Keratinocyte (primary cell): ENCODE results near the gene GBGT1. TPM values are rescaled to one million over a fixed set of nuclear protein-coding genes. Genes with fewer than 3 reads are reported as not detected.

Experiments used
- DNase-seq: peaks from one replicate; pipeline ENCODE4 v3.0.0-alpha.2; 2011; ENCODE audit warnings: low read depth, missing footprints, low spot score
- FAIRE-seq: peaks from 2 replicates; lab custom pipeline; 2011; peaks lifted over from hg19 to GRCh38; lab: Jason Lieb, UNC
- H2AFZ ChIP-seq: 2 replicates; pipeline ENCODE4 v1.6.0; 2012; ENCODE audit warnings: low read length, control low read depth, inconsistent platforms; ENCODE audit not compliant: control insufficient read depth
- H3K27ac ChIP-seq: 2 replicates; pipeline ENCODE4 v1.5.1; 2011; ENCODE audit warnings: low read length; ENCODE audit not compliant: control insufficient read depth, insufficient read depth
- H3K27me3 ChIP-seq: 3 replicates; pipeline ENCODE4 v1.6.0; 2011; ENCODE audit warnings: low read length; ENCODE audit not compliant: control insufficient read depth, insufficient read depth; ENCODE audit errors: extremely low read depth
- H3K36me3 ChIP-seq, 2 experiments: 2 replicates in 1 of 2; 3 replicates in 1 of 2; pipeline ENCODE4 v1.5.1; 2011; ENCODE audit warnings: low read length in 2 of 2, mild to moderate bottlenecking in 1 of 2; ENCODE audit not compliant: control insufficient read depth in 2 of 2, insufficient read depth in 2 of 2; ENCODE audit errors: extremely low read depth in 1 of 2
- H3K4me1 ChIP-seq: 3 replicates; pipeline ENCODE4 v1.5.1; 2011; ENCODE audit warnings: low read length; ENCODE audit not compliant: control insufficient read depth, insufficient read depth; ENCODE audit errors: extremely low read depth
- H3K4me2 ChIP-seq: 3 replicates; pipeline ENCODE4 v1.6.0; 2011; ENCODE audit warnings: low read depth, low read length; ENCODE audit not compliant: control insufficient read depth, insufficient read depth; ENCODE audit errors: extremely low read depth
- H3K4me3 ChIP-seq, 3 experiments: fragments of 200-600 bp in 1 of 3; sonication (generic) in 1 of 3; 2 replicates in 2 of 3; 3 replicates in 1 of 3; pipeline ENCODE4 v1.5.1; 2011 to 2016; ENCODE audit warnings: low read length in 3 of 3, mild to moderate bottlenecking in 3 of 3, control low read depth in 2 of 3, inconsistent platforms in 1 of 3, low read depth in 1 of 3, mixed read lengths in 1 of 3, mixed run types in 1 of 3, moderate library complexity in 1 of 3; ENCODE audit not compliant: control insufficient read depth in 2 of 3, insufficient read depth in 2 of 3; ENCODE audit errors: extremely low read depth in 1 of 3
- H3K79me2 ChIP-seq: 2 replicates; pipeline ENCODE4 v1.6.0; 2012; ENCODE audit warnings: low read length; ENCODE audit not compliant: control insufficient read depth, insufficient read depth
- H3K9ac ChIP-seq: 3 replicates; pipeline ENCODE4 v1.6.0; 2011; ENCODE audit warnings: low read length; ENCODE audit not compliant: control insufficient read depth, insufficient read depth; ENCODE audit errors: extremely low read depth
- H3K9me1 ChIP-seq: 3 replicates; pipeline ENCODE4 v1.6.0; 2011; ENCODE audit warnings: low read length; ENCODE audit not compliant: control insufficient read depth, insufficient read depth; ENCODE audit errors: extremely low read depth
- H3K9me3 ChIP-seq: 2 replicates; pipeline ENCODE4 v1.5.1; 2012; ENCODE audit warnings: low read depth, low read length; ENCODE audit not compliant: control insufficient read depth
- H4K20me1 ChIP-seq: 3 replicates; pipeline ENCODE4 v1.6.0; 2011; ENCODE audit warnings: low read length; ENCODE audit not compliant: control insufficient read depth, insufficient read depth; ENCODE audit errors: extremely low read depth
- CTCF ChIP-seq, 3 experiments: IDR thresholded peaks in 1 of 3; conservative IDR thresholded peaks in 1 of 3; optimal IDR thresholded peaks in 1 of 3; 2 replicates in 2 of 3; 3 replicates in 1 of 3; pipeline versions ENCODE3 to v1.5.1; 2011; ENCODE audit warnings: low read length in 3 of 3, mild to moderate bottlenecking in 3 of 3, moderate library complexity in 2 of 3, control low read depth in 1 of 3, inconsistent platforms in 1 of 3; ENCODE audit not compliant: insufficient read depth in 2 of 3; ENCODE audit errors: extremely low read depth in 1 of 3
- EZH2 ChIP-seq: IDR thresholded peaks from one replicate; pipeline ENCODE4 v1.6.1; 2012; ENCODE audit warnings: inconsistent platforms, mild to moderate bottlenecking, low read length, moderate library complexity
- dilution Hi-C: fragments of 300-500 bp; cut with MboI; formaldehyde crosslinking; loops from one replicate; pipeline ENCODE4 v1.7.0; 2020; ENCODE audit warnings: low sequenced_read_pairs; ENCODE audit not compliant: extremely low pct_ligation_motif_present
- polyA plus RNA-seq, 5 experiments: library from polyadenylated mRNA; depleted of rRNA in 3 of 5; stranded (reverse) in 3 of 5; stranded (forward) in 1 of 5; unstranded in 1 of 5; fragments of >200 nt; gene quantifications; 1 replicate in 1 of 5; 2 replicates in 3 of 5; 3 replicates in 1 of 5; pipeline versions ENCODE4 v1.2.1 to v1.2.3, GENCODE V29; 2011 to 2012; ENCODE audit warnings: missing spikeins in 2 of 5, low read depth in 1 of 5, low replicate concordance in 1 of 5

The GBGT1 gene
- polyA plus RNA-seq, 1 donor (not counting 4 experiments of a cell fraction or from before 2014, with no cell fraction given): 0.54 TPM

- Histone ChIP-seq H3K79me2 (no peaks in the 10 kb centered on the region), H4K20me1 (no peaks in the 10 kb centered on the region), H3K27ac (no peak overlapping the region), H3K36me3 (no peaks in the 10 kb centered on the region), H3K9me1 (no peaks in the 10 kb centered on the region), H3K27me3 (peaks cover 3% of the 10 kb centered on the region), H3K4me3 (no peak overlapping the region), H2AFZ (no peak overlapping the region), H3K9me3 (peaks cover 2% of the 10 kb centered on the region), H3K4me1 (no peaks in the 10 kb centered on the region), H3K9ac (no peak overlapping the region), H3K4me2 (no peak overlapping the region)
- FAIRE-seq (no peak), DNase-seq (no peak)
- TF ChIP-seq EZH2 (no peak), CTCF (optimal IDR thresholded peaks at IDR 0.05 in 1 of 3, IDR thresholded peaks at IDR 0.05 in 1 of 3, conservative IDR thresholded peaks at IDR 0.05 in 1 of 3; ENCODE audit: extremely low read depth in 1 of 3, insufficient read depth in 2 of 3, low read length in 3 of 3) (no peak)
- dilution Hi-C loops: no loop called here
These were observed 31.3 kb upstream of the GBGT1 start for GRCh38 chr9:133195029-133195428.

GRCh38 chr9:133194597-133194996, 30.9 kb upstream of the GBGT1 start:
- Histone ChIP-seq H3K4me2 (no peak overlapping the region), H3K9me3 (peaks cover 2% of the 10 kb centered on the region), H3K4me1 (no peaks in the 10 kb centered on the region), H3K27me3 (no peaks in the 10 kb centered on the region), H3K36me3 (no peaks in the 10 kb centered on the region), H3K79me2 (no peaks in the 10 kb centered on the region), H3K9ac (no peak overlapping the region), H3K9me1 (no peaks in the 10 kb centered on the region), H4K20me1 (no peaks in the 10 kb centered on the region), H3K4me3 (no peak overlapping the region), H2AFZ (no peak overlapping the region), H3K27ac (no peak overlapping the region)
- DNase-seq (no peak), FAIRE-seq (no peak)
- dilution Hi-C loops: no loop called here
- TF ChIP-seq CTCF (optimal IDR thresholded peaks at IDR 0.05 in 1 of 3, IDR thresholded peaks at IDR 0.05 in 1 of 3, conservative IDR thresholded peaks at IDR 0.05 in 1 of 3; ENCODE audit: extremely low read depth in 1 of 3, insufficient read depth in 2 of 3, low read length in 3 of 3) (no peak), EZH2 (no peak)
